Rectal smooth muscle tissue (tissue), 1 donor: ENCODE data around the gene TLE5.

Experiments
- H3K27ac ChIP-seq: one replicate; pipeline ENCODE4 v1.7.0; 2013; ENCODE audit warnings: low read depth, low read length, inconsistent platforms
- H3K27me3 ChIP-seq: one replicate; pipeline ENCODE4 v1.7.0; 2013; ENCODE audit warnings: low read length; ENCODE audit not compliant: control insufficient read depth, insufficient read depth
- H3K36me3 ChIP-seq: one replicate; pipeline ENCODE4 v1.7.0; 2013; ENCODE audit warnings: low read length; ENCODE audit not compliant: control insufficient read depth, insufficient read depth
- H3K4me1 ChIP-seq: one replicate; pipeline ENCODE4 v1.7.0; 2013; ENCODE audit warnings: low read length; ENCODE audit not compliant: control insufficient read depth, insufficient read depth
- H3K4me3 ChIP-seq: one replicate; pipeline ENCODE4 v1.7.0; 2013; ENCODE audit warnings: low read length
- H3K9ac ChIP-seq: one replicate; pipeline ENCODE4 v1.7.0; 2013; ENCODE audit warnings: low read length

The TLE5 gene

GRCh38 chr19:3062165-3063105, at the start of gene TLE5:
Gene TLE5, minus strand, starts transcription at chr19:3062495. Its CDS starts 295 bp downstream, at chr19:3062200.
- H3K4me3 ChIP-seq: peak within 1 kb of the TSS; percentile 79
- H3K36me3 ChIP-seq: peaks cover 17% of the 10 kb centered on the region
- H3K9ac ChIP-seq: peak within 1 kb of the TSS; percentile 76
- H3K27ac ChIP-seq: peak within 1 kb of the TSS; percentile 97
- H3K4me1 ChIP-seq: peaks cover 15% of the 10 kb centered on the region
- H3K27me3 ChIP-seq: no peaks in the 10 kb centered on the region

GRCh38 chr19:3111586-3112247, 49.4 kb upstream of the TLE5 start:
- Histone ChIP-seq H3K36me3 (peaks cover 7% of the 10 kb centered on the region), H3K9ac (no peak overlapping the region), H3K27me3 (no peaks in the 10 kb centered on the region), H3K4me3 (no peak overlapping the region), H3K27ac (no peak overlapping the region), H3K4me1 (no peaks in the 10 kb centered on the region)

GRCh38 chr19:3110126-3110825, 48.0 kb upstream of the TLE5 start:
- H3K36me3 ChIP-seq: peaks cover 7% of the 10 kb centered on the region
- H3K4me1 ChIP-seq: no peaks in the 10 kb centered on the region
- no peaks in the 10 kb centered on the region for H3K27me3 ChIP-seq
- no peak overlapping the region for H3K4me3 ChIP-seq
- H3K27ac ChIP-seq: no peak overlapping the region
- H3K9ac ChIP-seq: no peak overlapping the region

- Histone ChIP-seq H3K27ac (no peak overlapping the region), H3K4me3 (no peak overlapping the region), H3K9ac (no peak overlapping the region), H3K4me1 (no peaks in the 10 kb centered on the region), H3K27me3 (no peaks in the 10 kb centered on the region), H3K36me3 (peaks cover 7% of the 10 kb centered on the region)
These were observed 47.2 kb upstream of the TLE5 start for GRCh38 chr19:3109491-3109890.

- Histone ChIP-seq H3K4me3 (no peak overlapping the region), H3K9ac (no peak overlapping the region), H3K27ac (no peak overlapping the region), H3K4me1 (no peaks in the 10 kb centered on the region), H3K36me3 (peaks cover 7% of the 10 kb centered on the region), H3K27me3 (no peaks in the 10 kb centered on the region)
These were observed 46.5 kb upstream of the TLE5 start for GRCh38 chr19:3108775-3109174.

- Histone ChIP-seq H3K9ac (no peak overlapping the region), H3K4me3 (no peak overlapping the region), H3K27ac (no peak overlapping the region), H3K27me3 (no peaks in the 10 kb centered on the region), H3K4me1 (peaks cover 2% of the 10 kb centered on the region), H3K36me3 (peaks cover 7% of the 10 kb centered on the region)
These were observed 45.4 kb upstream of the TLE5 start for GRCh38 chr19:3107658-3108057.

GRCh38 chr19:3106509-3107141, 44.3 kb upstream of the TLE5 start:
- Histone ChIP-seq H3K36me3 (peaks cover 4% of the 10 kb centered on the region), H3K4me3 (no peak overlapping the region), H3K27ac (no peak overlapping the region), H3K9ac (no peak overlapping the region), H3K4me1 (peaks cover 2% of the 10 kb centered on the region), H3K27me3 (no peaks in the 10 kb centered on the region)

- Histone ChIP-seq H3K36me3 (no peaks in the 10 kb centered on the region), H3K27ac (no peak overlapping the region), H3K4me3 (no peak overlapping the region), H3K9ac (no peak overlapping the region), H3K27me3 (no peaks in the 10 kb centered on the region), H3K4me1 (peaks cover 2% of the 10 kb centered on the region)
These were observed 43.6 kb upstream of the TLE5 start for GRCh38 chr19:3105641-3106508.

- no peak overlapping the region for H3K27ac ChIP-seq
- H3K4me1 ChIP-seq: peaks cover 2% of the 10 kb centered on the region
- no peaks in the 10 kb centered on the region for H3K27me3 ChIP-seq
- H3K9ac ChIP-seq: no peak overlapping the region
- no peak overlapping the region for H3K4me3 ChIP-seq
- no peaks in the 10 kb centered on the region for H3K36me3 ChIP-seq
These were observed 42.4 kb upstream of the TLE5 start for GRCh38 chr19:3104708-3104983.

- peaks cover 17% of the 10 kb centered on the region for H3K4me1 ChIP-seq
- H3K4me3 ChIP-seq: no peak overlapping the region
- H3K27me3 ChIP-seq: no peaks in the 10 kb centered on the region
- H3K27ac ChIP-seq: no peak overlapping the region
- H3K36me3 ChIP-seq: no peaks in the 10 kb centered on the region
- no peak overlapping the region for H3K9ac ChIP-seq
These were observed 40.2 kb upstream of the TLE5 start for GRCh38 chr19:3102239-3103140.
